Right cardiac atrium (tissue), 5 donors: Measurements from ENCODE around the gene OR52E6. TPM values are rescaled to one million over a fixed set of nuclear protein-coding genes. Genes with fewer than 3 reads are reported as not detected.

ENCODE experiments used
- ATAC-seq, 2 donors: fragments of 200-7000 bp; cut with Tn5 transposase; one replicate each; pipeline versions ENCODE4 v1.8.0 to v1.9.1; 2020; ENCODE audit warnings: moderate library complexity in 2 of 2, mild to moderate bottlenecking in 1 of 2
- DNase-seq, 3 donors: peaks; one replicate each; pipeline ENCODE4 v3.0.0-alpha.2; 2020
- H3K27ac ChIP-seq: one replicate; pipeline ENCODE4 v1.5.1; 2013; ENCODE audit warnings: mild to moderate bottlenecking, low read length, control low read depth, moderate library complexity
- H3K27me3 ChIP-seq: one replicate; pipeline ENCODE4 v1.6.1; 2013; ENCODE audit not compliant: control insufficient read depth, insufficient read depth
- H3K4me1 ChIP-seq: one replicate; pipeline ENCODE4 v1.6.1; 2013; ENCODE audit warnings: low read length; ENCODE audit not compliant: control insufficient read depth, insufficient read depth
- H3K4me3 ChIP-seq: one replicate; pipeline ENCODE4 v1.5.1; 2013; ENCODE audit warnings: low read length, control low read depth
- H3K9me3 ChIP-seq: one replicate; pipeline ENCODE4 v1.6.1; 2013; ENCODE audit warnings: low read length; ENCODE audit not compliant: control insufficient read depth
- WGBS: extraction: QIAGEN DNeasy Blood & Tissue Kit; methylation state at CpG from one replicate; pipeline ENCODE4 v1.1.7; 2013; 5-methylcytosine and 5-hydroxymethylcytosine counted together
- intact Hi-C, 4 donors: fragments of 100-400 bp; cut with DNase I; formaldehyde crosslinking; loops; one replicate each; pipeline versions ENCODE4 v1.11.0 to v1.14.0; 2022 to 2023
- long read RNA-seq, 4 donors: library from polyadenylated mRNA; unstranded; transcript quantifications; one replicate each; pipeline ENCODE4 v2.0.0, GENCODE V29; 2020 to 2021
- polyA plus RNA-seq: library from polyadenylated mRNA; stranded (reverse); fragments of 200-250 nt; gene quantifications from one replicate; pipeline ENCODE4 v1.2.3, GENCODE V29; 2013
- total RNA-seq, 4 donors: library from RNA; stranded (reverse); fragmentation: NEBNext Ultra II Directional; extraction: Animal tissue kit (Norgen Biotek cat#: 25700); gene quantifications; one replicate each; pipeline ENCODE4 v1.2.1, GENCODE V29; 2021
- donor health status: healthy with polysubstance abuse.
- donor health status: DM: no; HTN: yes; CAD: no.
- donor health status: DM: no; HTN: no; CAD: no.
- donor health status: DM: no; HTN: yes; CAD: no; lungs with severe emphysema.
- donor health status: DM: yes; HTN: yes; CAD: no.

OR52E6 gene
- not detected for total RNA-seq
- not detected for polyA plus RNA-seq
- long read RNA-seq, donor 1, result 0 reads
- long read RNA-seq, donor 2, result 0 reads
- long read RNA-seq, donor 3, result 0 reads
- long read RNA-seq, donor 4, result 0 reads

- Histone ChIP-seq H3K9me3 (no peaks in the 10 kb centered on the region), H3K27me3 (no peaks in the 10 kb centered on the region), H3K4me1 (no peaks in the 10 kb centered on the region), H3K4me3 (no peak within 1 kb of the TSS), H3K27ac (no peak within 1 kb of the TSS)
- intact Hi-C loops, result no loop called here
- ATAC-seq (no peak), DNase-seq (no peak)
- 75% methylated on average over 1 of the region's 1 CpG for WGBS
Observed at GRCh38 chr11:5841797-5842196, at the start of gene OR52E6. Gene OR52E6, minus strand, starts transcription at chr11:5841897. Its CDS starts 0 bp downstream, at chr11:5841897.

DNA sequence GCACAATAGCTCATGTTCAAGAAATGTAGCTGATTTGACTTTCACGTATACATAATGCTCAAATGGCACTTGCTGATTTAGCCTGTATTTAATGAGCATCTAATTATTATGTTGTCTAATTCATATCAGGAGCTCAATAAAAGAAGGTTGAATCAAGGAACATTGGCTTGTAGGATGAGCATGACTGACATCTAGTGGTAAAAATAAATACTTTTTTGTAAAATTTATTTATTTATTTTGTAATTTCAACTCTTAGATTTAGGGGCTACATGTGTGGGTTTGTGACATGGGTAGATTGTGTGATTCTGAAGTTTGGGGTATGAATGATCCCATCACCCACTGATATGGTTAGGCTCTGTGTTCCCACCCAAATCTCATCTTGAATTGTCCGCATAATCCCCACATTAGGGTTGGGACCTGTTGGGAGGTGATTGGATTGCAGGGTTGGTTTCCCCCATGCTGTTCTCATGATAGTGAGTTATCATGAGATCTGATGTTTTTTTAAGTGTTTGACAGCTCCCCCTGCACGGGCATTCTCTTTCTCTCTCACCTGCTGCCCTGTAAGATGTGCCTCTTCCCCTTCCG is 49.6 kb upstream of the OR52E6 start:
- Histone ChIP-seq H3K4me1 (no peaks in the 10 kb centered on the region), H3K27me3 (no peaks in the 10 kb centered on the region), H3K9me3 (no peaks in the 10 kb centered on the region), H3K27ac (no peak overlapping the region), H3K4me3 (no peak overlapping the region)
- 56% methylated on average over 4 of the region's 4 CpGs for WGBS
- no peak for DNase-seq
- intact Hi-C loops, result no loop called here
- no peak for ATAC-seq

DNA sequence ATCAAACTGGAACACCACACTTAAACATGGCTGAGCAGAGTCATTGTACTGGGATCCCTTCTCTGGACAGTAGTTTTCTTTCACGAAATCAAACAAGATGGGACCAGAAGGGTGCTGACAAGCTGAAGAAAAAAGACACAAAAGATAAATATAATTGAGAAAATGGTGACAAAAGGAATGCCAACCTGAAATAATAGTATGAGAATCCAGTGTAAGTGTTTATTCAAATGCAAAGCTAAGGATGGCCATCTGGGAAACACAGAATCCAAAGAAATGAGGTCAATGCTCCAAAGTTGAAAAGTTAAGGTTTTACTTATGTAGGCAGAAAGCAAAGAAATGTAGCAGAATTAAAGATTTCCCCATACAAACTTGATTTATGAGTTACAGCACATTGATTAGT is 46.0 kb upstream of the OR52E6 start:
- no peak overlapping the region for H3K27ac ChIP-seq
- H3K27me3 ChIP-seq, result no peaks in the 10 kb centered on the region
- intact Hi-C loops, result no loop called here
- ATAC-seq, result no peak
- no peaks in the 10 kb centered on the region for H3K4me1 ChIP-seq
- H3K4me3 ChIP-seq, result no peak overlapping the region
- DNase-seq, result no peak
- H3K9me3 ChIP-seq, result no peaks in the 10 kb centered on the region
- WGBS, result 46% methylated on average over 1 of the region's 1 CpG

- DNase-seq (no peak), ATAC-seq (no peak)
- H3K9me3 ChIP-seq, result no peaks in the 10 kb centered on the region
- intact Hi-C loops, result no loop called here
- no peak overlapping the region for H3K27ac ChIP-seq
- no peaks in the 10 kb centered on the region for H3K27me3 ChIP-seq
- H3K4me3 ChIP-seq, result no peak overlapping the region
- 61% methylated on average over 3 of the region's 3 CpGs for WGBS
- no peaks in the 10 kb centered on the region for H3K4me1 ChIP-seq
Observed at GRCh38 chr11:5887172-5887571, 45.5 kb upstream of the OR52E6 start.

DNA sequence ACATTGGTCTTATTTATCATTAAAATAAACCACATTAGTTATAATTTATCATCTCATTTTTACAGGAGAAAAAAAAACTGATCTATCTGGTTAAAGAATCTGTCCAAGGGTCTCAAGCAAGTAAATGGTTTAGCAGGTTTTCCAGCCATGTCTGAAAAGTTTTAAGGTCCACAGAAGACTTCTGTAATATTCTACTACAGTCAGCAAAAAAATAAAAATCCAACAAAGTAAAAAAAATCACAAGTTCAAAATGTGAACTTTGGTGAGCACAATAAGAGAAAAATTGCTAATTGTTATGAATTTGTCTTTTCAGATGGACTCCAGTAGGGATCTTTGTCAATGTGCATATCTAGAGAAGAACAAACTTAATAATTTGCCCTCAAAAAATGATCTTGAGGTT is 40.1 kb upstream of the OR52E6 start:
- ATAC-seq, result no peak
- no peaks in the 10 kb centered on the region for H3K4me1 ChIP-seq
- DNase-seq, result no peak
- no peak overlapping the region for H3K4me3 ChIP-seq
- no peak overlapping the region for H3K27ac ChIP-seq
- H3K9me3 ChIP-seq, result no peaks in the 10 kb centered on the region
- intact Hi-C loops, result no loop called here
- no peaks in the 10 kb centered on the region for H3K27me3 ChIP-seq

DNA sequence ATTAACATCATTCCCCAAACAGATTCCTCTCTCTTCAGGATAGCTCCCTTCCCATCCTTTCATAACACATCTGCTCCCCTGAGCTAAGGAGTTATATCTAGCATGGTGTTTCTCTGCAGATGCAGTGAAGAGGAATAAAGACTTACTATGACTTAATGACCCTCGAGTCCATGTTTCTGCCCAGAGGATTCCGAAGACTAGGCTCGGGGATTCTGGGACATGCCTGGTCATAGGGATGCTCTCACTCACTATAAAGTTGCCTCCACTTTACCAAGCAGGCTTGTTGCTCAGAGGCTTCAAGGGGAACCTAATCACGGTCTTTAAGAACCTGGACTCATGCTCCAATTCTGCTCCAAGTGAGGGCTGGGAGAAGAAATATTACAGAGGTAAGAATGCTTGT is 38.6 kb upstream of the OR52E6 start, which contains the start of gene OR52E4:
Gene OR52E4 (plus strand): TSS at position 301 of the 400 bp plus-strand sequence. CDS start 3,664 bp downstream, outside the sequence.
- Histone ChIP-seq H3K9me3 (no peaks in the 10 kb centered on the region), H3K4me3 (no peak within 1 kb of the TSS), H3K4me1 (no peaks in the 10 kb centered on the region), H3K27ac (no peak within 1 kb of the TSS), H3K27me3 (no peaks in the 10 kb centered on the region)
- DNase-seq (no peak), ATAC-seq (no peak)
- intact Hi-C loops, result no loop called here
- WGBS, result 80% methylated on average over 4 of the region's 4 CpGs

DNA sequence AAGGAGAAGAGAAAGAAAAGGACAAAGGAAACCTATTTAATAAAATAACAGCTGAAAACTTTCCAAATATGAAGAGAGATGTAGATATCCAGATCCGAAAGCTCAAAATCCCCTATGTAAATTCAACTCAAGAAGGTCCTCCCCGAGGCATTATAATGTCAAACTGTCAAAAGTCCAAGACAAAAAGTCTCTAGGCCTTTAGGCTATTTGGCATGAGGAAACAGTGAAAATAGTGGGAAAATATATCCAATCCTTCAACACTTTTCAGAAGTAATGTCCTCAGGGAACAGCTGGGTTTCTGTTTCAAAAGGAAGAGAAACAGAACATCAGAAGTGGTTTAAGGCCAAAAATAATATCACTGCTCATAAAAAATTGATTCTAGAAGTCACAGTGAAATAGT is 36.9 kb upstream of the OR52E6 start:
- Histone ChIP-seq H3K27me3 (no peaks in the 10 kb centered on the region), H3K4me1 (no peaks in the 10 kb centered on the region), H3K27ac (no peak overlapping the region), H3K9me3 (no peaks in the 10 kb centered on the region), H3K4me3 (no peak overlapping the region)
- DNase-seq, result no peak
- 54% methylated on average over 2 of the region's 2 CpGs for WGBS
- ATAC-seq, result no peak
- intact Hi-C loops, result no loop called here

- WGBS, result 83% methylated on average over 2 of the region's 2 CpGs
- Histone ChIP-seq H3K9me3 (no peaks in the 10 kb centered on the region), H3K4me1 (no peaks in the 10 kb centered on the region), H3K27ac (no peak overlapping the region), H3K27me3 (no peaks in the 10 kb centered on the region), H3K4me3 (no peak overlapping the region)
- DNase-seq (no peak), ATAC-seq (no peak)
- intact Hi-C loops, result no loop called here
Observed at GRCh38 chr11:5865826-5866225, 24.1 kb upstream of the OR52E6 start.

GRCh38 chr11:5857590-5857989 is 15.9 kb upstream of the OR52E6 start, which contains the start of gene OR52E8:
Gene OR52E8, minus strand, starts transcription at chr11:5857690. Its CDS starts 0 bp downstream, at chr11:5857690.
- DNase-seq (no peak), ATAC-seq (no peak)
- intact Hi-C loops, result no loop called here
- Histone ChIP-seq H3K9me3 (no peaks in the 10 kb centered on the region), H3K27me3 (peaks cover 2% of the 10 kb centered on the region), H3K4me1 (no peaks in the 10 kb centered on the region), H3K4me3 (no peak within 1 kb of the TSS), H3K27ac (no peak within 1 kb of the TSS)
- 92% methylated on average over 3 of the region's 3 CpGs for WGBS

DNA sequence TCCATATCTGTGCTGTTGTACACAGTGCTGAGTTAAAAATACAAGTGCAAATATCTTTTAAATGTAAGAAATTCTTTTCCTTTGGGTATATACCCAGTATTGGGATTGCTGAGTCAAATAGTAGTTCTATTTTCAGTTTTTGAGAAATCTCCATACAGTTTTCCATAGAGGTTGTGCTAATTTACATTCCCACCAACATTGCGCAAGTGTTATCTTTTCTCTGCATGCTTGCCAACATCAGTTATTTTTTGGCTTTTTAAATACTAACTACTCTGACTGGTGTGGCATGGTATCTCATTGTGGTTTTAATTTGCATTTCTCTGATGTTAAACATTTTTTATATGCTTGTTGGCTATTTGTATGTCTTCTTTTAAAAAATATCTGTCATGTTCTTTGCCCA is 9.3 kb upstream of the OR52E6 start:
- H3K9me3 ChIP-seq, result no peaks in the 10 kb centered on the region
- H3K4me3 ChIP-seq, result no peak overlapping the region
- no peak for DNase-seq
- ATAC-seq, result no peak
- WGBS, result 81% methylated on average over 1 of the region's 1 CpG
- intact Hi-C loops, result no loop called here
- no peaks in the 10 kb centered on the region for H3K4me1 ChIP-seq
- no peak overlapping the region for H3K27ac ChIP-seq
- H3K27me3 ChIP-seq, result peaks cover 2% of the 10 kb centered on the region

GRCh38 chr11:5847711-5848110 is 6.0 kb upstream of the OR52E6 start:
- H3K4me3 ChIP-seq, result no peak overlapping the region
- no peak for DNase-seq
- H3K27ac ChIP-seq, result no peak overlapping the region
- no peaks in the 10 kb centered on the region for H3K27me3 ChIP-seq
- ATAC-seq, result no peak
- no peaks in the 10 kb centered on the region for H3K4me1 ChIP-seq
- H3K9me3 ChIP-seq, result no peaks in the 10 kb centered on the region
- intact Hi-C loops, result no loop called here

DNA sequence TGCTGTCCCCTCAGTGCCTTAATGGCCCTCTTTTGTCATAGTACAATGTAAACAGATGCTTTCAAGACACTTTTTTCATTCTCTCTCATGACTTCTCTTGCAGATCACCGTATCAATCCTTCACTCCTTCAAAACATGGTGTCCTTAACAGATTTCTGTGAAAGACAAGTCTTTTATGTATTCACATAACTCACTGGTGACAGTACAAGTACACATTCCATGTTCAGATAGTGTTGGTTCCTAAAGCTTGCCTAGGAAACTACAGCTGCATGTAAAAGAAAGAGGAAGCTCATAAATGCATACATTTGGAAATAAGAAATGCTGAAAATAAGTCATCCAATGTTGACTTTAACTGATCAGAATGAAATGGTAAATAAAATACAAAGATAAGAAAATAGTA is 5.0 kb upstream of the OR52E6 start:
- intact Hi-C loops, result no loop called here
- DNase-seq (no peak), ATAC-seq (no peak)
- Histone ChIP-seq H3K27ac (no peak overlapping the region), H3K4me3 (no peak overlapping the region), H3K27me3 (no peaks in the 10 kb centered on the region), H3K9me3 (no peaks in the 10 kb centered on the region), H3K4me1 (no peaks in the 10 kb centered on the region)
- WGBS, result 44% methylated on average over 1 of the region's 1 CpG
